ENCODE measurements around the gene MYO1C.

DNA sequence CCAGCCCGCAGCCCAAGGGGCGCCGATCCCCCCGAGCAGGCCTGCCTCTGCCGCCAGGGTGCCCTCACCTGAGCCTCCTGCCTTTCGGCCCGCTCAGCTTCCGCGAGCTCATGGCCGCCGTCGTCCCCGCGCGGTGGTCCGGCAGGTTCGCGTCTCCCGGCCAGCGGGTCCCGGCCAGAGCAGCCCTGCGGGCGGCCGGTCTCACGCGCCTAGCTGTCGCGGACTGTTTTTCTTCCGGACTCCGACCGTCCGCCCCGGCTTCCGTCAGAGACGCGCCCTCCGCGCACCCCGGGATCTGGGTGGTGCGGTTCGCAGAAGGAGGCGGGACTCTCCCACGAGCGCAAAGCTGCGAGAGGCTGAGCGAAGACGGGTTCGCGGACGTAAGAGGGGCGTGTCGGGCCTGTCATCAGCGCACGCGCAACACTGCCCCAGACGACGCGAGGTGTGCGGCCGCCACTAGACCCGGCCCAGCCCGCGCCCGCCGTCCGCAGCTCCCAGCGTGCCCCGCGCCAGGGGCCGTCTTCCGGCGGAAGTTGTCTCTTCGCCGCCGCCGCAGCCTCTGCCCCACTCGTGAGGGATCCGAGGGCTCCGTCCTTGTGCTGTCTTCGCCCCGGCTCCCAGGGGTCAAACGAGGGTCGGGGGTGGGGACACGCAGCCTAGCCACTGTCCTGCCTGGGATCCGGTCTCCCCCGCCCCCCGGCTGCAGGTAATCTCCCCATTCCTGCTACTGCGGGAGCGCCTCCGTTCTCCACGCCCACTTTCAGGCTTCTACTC, 24.1 kb upstream of the MYO1C start, which contains the start of gene INPP5K:
- 0 out of 2 replicates have a peak, but pooled peaks have one; percentile 39 for TF ChIP-seq CBX1 (IDR thresholded peaks at IDR 0.05; ENCODE audit: low read depth)
- TF ChIP-seq, protein P1, sequence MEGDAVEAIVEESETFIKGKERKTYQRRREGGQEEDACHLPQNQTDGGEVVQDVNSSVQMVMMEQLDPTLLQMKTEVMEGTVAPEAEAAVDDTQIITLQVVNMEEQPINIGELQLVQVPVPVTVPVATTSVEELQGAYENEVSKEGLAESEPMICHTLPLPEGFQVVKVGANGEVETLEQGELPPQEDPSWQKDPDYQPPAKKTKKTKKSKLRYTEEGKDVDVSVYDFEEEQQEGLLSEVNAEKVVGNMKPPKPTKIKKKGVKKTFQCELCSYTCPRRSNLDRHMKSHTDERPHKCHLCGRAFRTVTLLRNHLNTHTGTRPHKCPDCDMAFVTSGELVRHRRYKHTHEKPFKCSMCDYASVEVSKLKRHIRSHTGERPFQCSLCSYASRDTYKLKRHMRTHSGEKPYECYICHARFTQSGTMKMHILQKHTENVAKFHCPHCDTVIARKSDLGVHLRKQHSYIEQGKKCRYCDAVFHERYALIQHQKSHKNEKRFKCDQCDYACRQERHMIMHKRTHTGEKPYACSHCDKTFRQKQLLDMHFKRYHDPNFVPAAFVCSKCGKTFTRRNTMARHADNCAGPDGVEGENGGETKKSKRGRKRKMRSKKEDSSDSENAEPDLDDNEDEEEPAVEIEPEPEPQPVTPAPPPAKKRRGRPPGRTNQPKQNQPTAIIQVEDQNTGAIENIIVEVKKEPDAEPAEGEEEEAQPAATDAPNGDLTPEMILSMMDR (IDR thresholded peaks at IDR 0.05 in 2 of 3, conservative IDR thresholded peaks at IDR 0.05 in 1 of 3; ENCODE audit: insufficient read depth in 2 of 3, low read depth in 1 of 3, low read length in 3 of 3): no peak
- TF ChIP-seq CHD1 (IDR thresholded peaks at IDR 0.05; ENCODE audit: low read length): no peak
- peak; percentile 41 for TF ChIP-seq NFYB (IDR thresholded peaks at IDR 0.05; ENCODE audit: extremely low read depth, insufficient read length)
- TF ChIP-seq MTA1 (IDR thresholded peaks at IDR 0.05; ENCODE audit: borderline replicate concordance): peak; percentile 89; the same call in 1 of the 2 replicates
- TF ChIP-seq ZZZ3 (IDR thresholded peaks at IDR 0.05): no peak
- peak; percentile 67 to 75; a peak in 3 of 4 replicates for TF ChIP-seq FOXK2 (conservative IDR thresholded peaks at IDR 0.05 in 1 of 2, IDR thresholded peaks at IDR 0.05 in 1 of 2; ENCODE audit: low read depth in 2 of 2)
- TF ChIP-seq, protein P2, sequence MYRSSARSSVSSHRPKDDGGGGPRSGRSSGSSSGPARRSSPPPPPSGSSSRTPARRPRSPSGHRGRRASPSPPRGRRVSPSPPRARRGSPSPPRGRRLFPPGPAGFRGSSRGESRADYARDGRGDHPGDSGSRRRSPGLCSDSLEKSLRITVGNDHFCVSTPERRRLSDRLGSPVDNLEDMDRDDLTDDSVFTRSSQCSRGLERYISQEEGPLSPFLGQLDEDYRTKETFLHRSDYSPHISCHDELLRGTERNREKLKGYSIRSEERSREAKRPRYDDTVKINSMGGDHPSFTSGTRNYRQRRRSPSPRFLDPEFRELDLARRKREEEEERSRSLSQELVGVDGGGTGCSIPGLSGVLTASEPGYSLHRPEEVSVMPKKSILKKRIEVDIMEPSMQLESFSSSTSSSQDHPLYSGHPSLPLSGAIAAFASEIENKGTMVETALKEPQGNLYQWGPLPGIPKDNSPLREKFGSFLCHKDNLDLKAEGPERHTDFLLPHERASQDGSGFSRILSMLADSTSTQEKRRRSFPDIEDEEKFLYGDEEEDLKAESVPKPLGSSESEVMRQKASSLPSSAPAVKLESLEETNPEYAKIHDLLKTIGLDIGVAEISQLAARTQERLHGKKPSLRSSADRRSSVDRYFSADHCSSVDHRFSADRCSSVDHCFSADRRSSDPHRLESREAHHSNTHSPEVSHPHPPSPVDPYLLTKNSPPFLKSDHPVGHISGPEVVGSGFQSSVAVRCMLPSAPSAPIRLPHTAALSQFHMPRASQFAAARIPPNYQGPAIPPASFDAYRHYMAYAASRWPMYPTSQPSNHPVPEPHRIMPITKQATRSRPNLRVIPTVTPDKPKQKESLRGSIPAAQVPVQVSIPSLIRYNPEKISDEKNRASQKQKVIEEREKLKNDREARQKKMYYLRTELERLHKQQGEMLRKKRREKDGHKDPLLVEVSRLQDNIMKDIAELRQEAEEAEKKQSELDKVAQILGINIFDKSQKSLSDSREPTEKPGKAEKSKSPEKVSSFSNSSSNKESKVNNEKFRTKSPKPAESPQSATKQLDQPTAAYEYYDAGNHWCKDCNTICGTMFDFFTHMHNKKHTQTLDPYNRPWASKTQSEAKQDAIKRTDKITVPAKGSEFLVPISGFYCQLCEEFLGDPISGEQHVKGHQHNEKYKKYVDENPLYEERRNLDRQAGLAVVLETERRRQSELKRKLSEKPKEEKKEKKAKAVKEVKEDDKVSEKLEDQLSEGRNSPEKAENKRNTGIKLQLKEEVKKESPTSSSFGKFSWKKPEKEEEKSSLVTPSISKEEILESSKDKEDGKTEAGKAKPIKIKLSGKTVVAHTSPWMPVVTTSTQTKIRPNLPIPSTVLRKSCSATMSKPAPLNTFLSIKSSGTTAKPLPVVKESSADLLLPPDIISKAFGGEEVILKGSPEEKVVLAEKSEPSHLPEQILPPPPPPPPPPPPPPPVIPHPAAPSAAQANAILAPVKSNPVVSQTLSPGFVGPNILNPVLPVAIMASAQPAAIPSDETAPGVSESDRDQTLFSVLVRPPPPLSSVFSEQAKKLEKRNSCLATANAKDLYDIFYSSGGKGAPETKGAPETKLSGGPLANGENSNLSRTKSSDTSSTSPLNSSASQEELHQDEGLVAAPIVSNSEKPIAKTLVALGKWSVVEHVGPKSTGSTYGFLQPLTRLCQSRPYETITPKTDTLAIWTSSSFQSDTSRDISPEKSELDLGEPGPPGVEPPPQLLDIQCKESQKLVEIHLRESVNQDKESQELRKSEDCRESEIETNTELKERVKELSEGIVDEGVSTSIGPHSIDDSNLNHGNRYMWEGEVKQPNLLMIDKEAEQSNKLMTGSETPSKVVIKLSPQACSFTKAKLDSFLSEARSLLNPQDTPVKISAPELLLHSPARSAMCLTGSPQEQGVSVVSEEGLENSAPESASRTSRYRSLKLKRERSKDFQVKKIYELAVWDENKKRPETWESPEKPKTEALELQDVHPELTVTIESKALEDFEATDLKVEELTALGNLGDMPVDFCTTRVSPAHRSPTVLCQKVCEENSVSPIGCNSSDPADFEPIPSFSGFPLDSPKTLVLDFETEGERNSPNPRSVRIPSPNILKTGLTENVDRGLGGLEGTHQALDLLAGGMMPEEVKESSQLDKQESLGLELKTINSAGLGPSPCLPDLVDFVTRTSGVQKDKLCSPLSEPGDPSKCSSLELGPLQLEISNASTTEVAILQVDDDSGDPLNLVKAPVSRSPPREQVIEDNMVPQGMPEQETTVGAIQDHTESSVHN (IDR thresholded peaks at IDR 0.05; ENCODE audit: borderline replicate concordance in 1 of 2, low read depth in 1 of 2): no peak
- TF ChIP-seq, protein P3, sequence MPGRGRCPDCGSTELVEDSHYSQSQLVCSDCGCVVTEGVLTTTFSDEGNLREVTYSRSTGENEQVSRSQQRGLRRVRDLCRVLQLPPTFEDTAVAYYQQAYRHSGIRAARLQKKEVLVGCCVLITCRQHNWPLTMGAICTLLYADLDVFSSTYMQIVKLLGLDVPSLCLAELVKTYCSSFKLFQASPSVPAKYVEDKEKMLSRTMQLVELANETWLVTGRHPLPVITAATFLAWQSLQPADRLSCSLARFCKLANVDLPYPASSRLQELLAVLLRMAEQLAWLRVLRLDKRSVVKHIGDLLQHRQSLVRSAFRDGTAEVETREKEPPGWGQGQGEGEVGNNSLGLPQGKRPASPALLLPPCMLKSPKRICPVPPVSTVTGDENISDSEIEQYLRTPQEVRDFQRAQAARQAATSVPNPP (IDR thresholded peaks at IDR 0.05; ENCODE audit: borderline replicate concordance, insufficient read depth, insufficient read length): no peak
- TF ChIP-seq TEAD1 (CRISPR knock-in tag; IDR thresholded peaks at IDR 0.05): no peak
- TF ChIP-seq RB1 (IDR thresholded peaks at IDR 0.05; ENCODE audit: low read depth): no peak; the same call in 1 of the 2 replicates
